Hippocampal formation (tissue), 2 donors: ENCODE data around the gene SELENOT.

Source experiments
- DNase-seq, 2 donors: peaks; one replicate each; lab custom pipeline; 2025; lab: John Stamatoyannopoulos, UW

The SELENOT gene

GRCh38 chr3:150662410-150663200, 59.5 kb downstream of the SELENOT start:
- DNase-seq = no peak

GRCh38 chr3:150663461-150663860, 60.3 kb downstream of the SELENOT start:
- no peak for DNase-seq

- no peak for DNase-seq
Observed at GRCh38 chr3:150666167-150666566, 63.0 kb downstream of the SELENOT start.

- DNase-seq = no peak
Observed at GRCh38 chr3:150673966-150674365, 70.8 kb downstream of the SELENOT start.

GRCh38 chr3:150675587-150675986, 72.5 kb downstream of the SELENOT start:
- DNase-seq = no peak
